Activated T-helper 2 cell treated with anti-CD3 and anti-CD28 coated beads, Interferon-gamma antibody, Interleukin-2, Interleukin-4, amounts not matched to agents 10 μg/mL and 5 μg/mL and 100 μg/mL, durations not matched to agents 14 hours and 24 hours and 36 hours (primary cell): ENCODE data around the gene SUGCT. TPM values are rescaled to one million over a fixed set of nuclear protein-coding genes. Genes with fewer than 3 reads are reported as not detected.

Experiments used
- DNase-seq: peaks from one replicate; pipeline ENCODE4 v3.0.0; 2021; ENCODE audit warnings: low spot score
- H3K27ac Mint-ChIP-seq: one replicate; pipeline ENCODE4 v1.8.0; 2021; ENCODE audit warnings: mixed read lengths
- H3K27me3 Mint-ChIP-seq: one replicate; pipeline ENCODE4 v1.8.0; 2021; ENCODE audit warnings: low read depth, mixed read lengths
- H3K36me3 Mint-ChIP-seq: one replicate; pipeline ENCODE4 v1.8.0; 2021; ENCODE audit warnings: low read depth, mixed read lengths
- H3K4me1 Mint-ChIP-seq: one replicate; pipeline ENCODE4 v1.8.0; 2021; ENCODE audit warnings: low read depth, mixed read lengths
- H3K4me3 Mint-ChIP-seq: one replicate; pipeline ENCODE4 v1.8.0; 2021; ENCODE audit warnings: low read depth, mild to moderate bottlenecking, moderate library complexity, mixed read lengths
- H3K9me3 Mint-ChIP-seq: one replicate; pipeline ENCODE4 v1.8.0; 2021; ENCODE audit warnings: mixed read lengths
- intact Hi-C: fragments of 100-400 bp; cut with micrococcal nuclease; formaldehyde crosslinking; loops from one replicate; pipeline ENCODE4 v1.15.1; 2023
- total RNA-seq: library from RNA; stranded (reverse); gene quantifications from 2 replicates; pipeline ENCODE4 v1.2.3, GENCODE V29; 2022

The SUGCT gene
- total RNA-seq, 1 donor from 2014 or later: 0.43 TPM

DNA sequence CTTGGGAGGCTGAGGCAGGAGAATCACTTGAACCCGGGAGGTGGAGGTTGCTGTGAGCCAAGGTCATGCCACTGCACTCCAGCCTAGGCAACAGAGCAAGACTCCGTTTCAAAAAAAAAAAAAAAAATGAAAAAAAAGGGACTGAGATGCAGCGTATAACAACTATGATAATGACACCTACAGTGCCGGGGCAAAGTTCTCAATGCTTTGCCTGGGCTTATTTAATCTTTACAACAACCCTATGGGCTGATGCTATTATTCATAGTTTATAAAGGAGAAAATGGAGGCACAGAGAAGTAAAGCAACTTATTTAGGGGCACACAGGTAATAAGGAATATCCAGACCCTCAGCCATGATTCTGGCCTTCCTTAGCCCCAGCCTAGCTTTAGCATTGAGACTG lies 47.6 kb downstream of the SUGCT start:
- Mint-ChIP-seq H3K27me3 (no peaks in the 10 kb centered on the region), H3K9me3 (no peaks in the 10 kb centered on the region), H3K4me1 (no peaks in the 10 kb centered on the region), H3K36me3 (no peaks in the 10 kb centered on the region), H3K4me3 (no peak overlapping the region), H3K27ac (no peak overlapping the region)
- intact Hi-C loops: no loop called here
- no peak for DNase-seq

DNA sequence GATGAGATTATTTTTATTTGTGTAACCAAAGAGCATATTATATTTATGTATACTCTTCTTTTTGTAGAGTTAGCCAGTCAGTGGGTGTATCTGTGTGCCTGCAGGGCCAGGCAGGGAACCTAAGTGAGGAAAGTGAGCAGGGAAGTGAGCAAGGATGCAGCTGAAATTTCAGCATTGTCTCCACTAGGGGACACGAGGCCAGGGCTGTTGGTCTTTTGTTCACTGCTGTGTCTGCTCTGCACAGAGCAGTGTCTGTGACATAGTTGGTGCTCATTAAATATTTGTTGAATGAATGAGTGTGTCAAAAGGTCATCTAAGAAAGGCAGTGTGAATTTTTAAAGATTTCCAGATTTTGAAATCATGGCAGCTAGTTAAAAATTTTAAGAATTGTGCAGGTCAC lies 51.8 kb downstream of the SUGCT start:
- no peak for DNase-seq
- H3K9me3 Mint-ChIP-seq: no peaks in the 10 kb centered on the region
- intact Hi-C loops: no loop called here
- H3K27ac Mint-ChIP-seq: no peak overlapping the region
- no peaks in the 10 kb centered on the region for H3K36me3 Mint-ChIP-seq
- H3K4me3 Mint-ChIP-seq: no peak overlapping the region
- no peaks in the 10 kb centered on the region for H3K4me1 Mint-ChIP-seq
- no peaks in the 10 kb centered on the region for H3K27me3 Mint-ChIP-seq

DNA sequence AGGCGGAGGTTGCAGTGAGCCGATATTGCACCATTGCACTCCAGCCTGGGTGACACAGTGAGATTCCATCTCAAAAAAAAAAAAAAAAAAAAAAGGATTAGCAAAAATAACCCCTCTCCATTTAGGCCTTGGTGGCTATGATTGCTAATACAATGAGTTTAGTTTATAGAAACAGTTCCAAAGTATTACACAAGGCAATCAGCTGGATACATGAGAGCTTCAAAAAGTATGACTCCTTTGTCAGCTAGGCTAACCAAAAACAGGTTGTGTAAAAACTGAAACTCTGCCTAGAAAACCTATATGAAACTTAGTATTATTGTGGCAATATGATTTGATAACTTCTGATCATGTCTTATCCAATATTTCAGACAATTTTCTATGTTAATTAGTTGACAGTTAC lies 57.2 kb downstream of the SUGCT start:
- no peaks in the 10 kb centered on the region for H3K4me1 Mint-ChIP-seq
- H3K27ac Mint-ChIP-seq: no peak overlapping the region
- H3K9me3 Mint-ChIP-seq: no peaks in the 10 kb centered on the region
- H3K36me3 Mint-ChIP-seq: no peaks in the 10 kb centered on the region
- DNase-seq: no peak
- intact Hi-C loops: no loop called here
- no peaks in the 10 kb centered on the region for H3K27me3 Mint-ChIP-seq
- no peak overlapping the region for H3K4me3 Mint-ChIP-seq

DNA sequence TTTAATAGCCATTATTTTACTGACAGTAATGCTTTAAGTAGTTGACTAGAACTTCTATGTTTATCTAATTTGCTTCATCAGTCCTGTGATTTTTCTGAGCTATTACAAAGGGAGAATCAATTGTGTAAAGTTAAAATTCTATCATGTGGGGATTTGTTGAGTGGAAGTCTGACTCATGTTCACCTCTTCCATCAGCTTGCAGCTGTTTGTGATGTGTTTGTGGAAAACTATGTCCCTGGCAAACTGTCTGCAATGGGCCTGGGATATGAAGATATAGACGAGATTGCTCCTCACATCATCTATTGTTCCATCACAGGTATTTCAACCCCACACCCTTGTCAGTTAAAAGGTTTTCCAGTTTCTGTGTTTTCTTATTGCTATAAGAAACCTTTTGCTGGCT lies 59.9 kb downstream of the SUGCT start:
- DNase-seq: no peak
- H3K9me3 Mint-ChIP-seq: no peaks in the 10 kb centered on the region
- H3K4me3 Mint-ChIP-seq: no peak overlapping the region
- H3K4me1 Mint-ChIP-seq: no peaks in the 10 kb centered on the region
- intact Hi-C loops: no loop called here
- no peaks in the 10 kb centered on the region for H3K27me3 Mint-ChIP-seq
- H3K36me3 Mint-ChIP-seq: no peaks in the 10 kb centered on the region
- H3K27ac Mint-ChIP-seq: no peak overlapping the region

DNA sequence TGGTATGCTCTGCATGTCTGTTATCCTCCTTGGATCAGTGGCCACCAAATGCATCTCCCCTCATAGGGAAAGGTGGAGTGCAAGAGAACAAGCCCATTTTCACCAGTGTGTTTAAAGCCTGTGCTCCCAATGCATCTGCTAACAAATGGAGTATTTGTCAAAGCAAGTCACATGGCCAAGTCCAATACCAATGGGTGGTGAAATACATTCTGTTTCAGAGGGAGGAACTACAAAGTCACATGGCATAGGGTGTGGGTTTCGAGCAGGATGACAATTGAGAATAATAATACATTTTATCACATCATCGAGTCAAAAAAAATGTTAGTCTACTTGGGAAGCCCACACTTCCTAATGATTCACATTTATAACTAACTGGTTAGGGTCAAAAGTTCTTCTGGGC lies 62.7 kb downstream of the SUGCT start:
- Mint-ChIP-seq H3K27ac (no peak overlapping the region), H3K4me3 (no peak overlapping the region), H3K4me1 (no peaks in the 10 kb centered on the region), H3K9me3 (no peaks in the 10 kb centered on the region), H3K36me3 (no peaks in the 10 kb centered on the region), H3K27me3 (no peaks in the 10 kb centered on the region)
- intact Hi-C loops: no loop called here
- no peak for DNase-seq

DNA sequence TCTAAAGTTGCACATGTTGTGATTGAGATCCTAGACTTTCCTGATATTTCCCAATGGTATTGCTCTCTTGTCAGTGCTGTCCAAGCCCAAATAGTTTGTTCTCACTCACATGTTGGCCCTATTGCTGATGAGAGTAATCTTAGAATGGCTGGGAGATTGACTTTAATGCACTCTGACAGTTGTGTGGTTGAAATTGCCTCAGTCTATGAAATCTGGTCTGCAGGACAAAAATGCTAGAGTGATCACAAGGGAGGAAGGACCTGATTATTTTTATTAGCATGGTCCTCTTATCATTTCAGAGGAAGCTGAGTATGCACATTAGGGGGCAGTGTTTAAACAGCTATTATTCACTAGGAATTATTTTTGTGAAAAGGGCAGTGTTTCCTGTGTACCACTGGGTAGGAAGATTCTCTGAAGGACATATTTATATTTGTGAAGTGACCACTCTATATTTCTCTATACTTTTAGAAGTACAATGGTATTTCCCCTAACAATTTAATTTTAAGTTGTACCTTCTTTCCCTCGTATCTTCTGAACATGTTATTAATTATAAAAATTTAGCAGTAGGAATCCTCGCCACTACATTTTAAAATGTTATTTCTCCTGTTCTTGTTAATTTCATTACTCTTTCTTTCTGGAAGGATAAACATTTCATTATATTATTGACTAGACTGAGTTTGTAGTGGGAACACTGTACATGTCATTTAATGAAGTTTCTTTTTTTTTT lies 64.4 kb downstream of the SUGCT start:
- H3K4me1 Mint-ChIP-seq: no peaks in the 10 kb centered on the region
- H3K9me3 Mint-ChIP-seq: no peaks in the 10 kb centered on the region
- intact Hi-C loops: no loop called here

DNA sequence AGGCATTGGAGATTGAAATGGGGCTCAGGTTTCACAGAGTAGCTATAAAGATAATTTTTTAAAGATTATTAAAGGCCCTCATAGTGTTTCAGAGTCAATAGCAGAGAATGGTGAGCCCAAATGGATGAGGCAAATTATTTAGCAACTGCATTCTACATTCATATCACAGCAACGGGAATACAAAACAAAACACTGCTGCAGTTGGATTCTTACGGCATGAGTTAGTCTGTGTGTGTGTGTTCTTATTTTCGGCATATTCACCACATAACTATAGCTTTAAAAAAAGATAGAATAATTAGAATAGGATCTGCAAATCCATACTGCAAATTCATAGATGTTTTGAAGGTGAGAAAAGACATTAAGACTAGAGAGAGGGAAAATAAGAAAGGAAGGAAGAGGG lies 66.0 kb downstream of the SUGCT start:
- DNase-seq: no peak
- Mint-ChIP-seq H3K4me3 (no peak overlapping the region), H3K27ac (no peak overlapping the region), H3K36me3 (no peaks in the 10 kb centered on the region), H3K27me3 (no peaks in the 10 kb centered on the region), H3K4me1 (peaks cover under 1% of the 10 kb centered on the region), H3K9me3 (no peaks in the 10 kb centered on the region)
- intact Hi-C loops: no loop called here

More for the DNA sequence above, 64.4 kb downstream of the SUGCT start:
- DNase-seq: no peak
- no peak overlapping the region for H3K4me3 Mint-ChIP-seq
- no peak overlapping the region for H3K27ac Mint-ChIP-seq
- H3K27me3 Mint-ChIP-seq: no peaks in the 10 kb centered on the region
- no peaks in the 10 kb centered on the region for H3K36me3 Mint-ChIP-seq

DNA sequence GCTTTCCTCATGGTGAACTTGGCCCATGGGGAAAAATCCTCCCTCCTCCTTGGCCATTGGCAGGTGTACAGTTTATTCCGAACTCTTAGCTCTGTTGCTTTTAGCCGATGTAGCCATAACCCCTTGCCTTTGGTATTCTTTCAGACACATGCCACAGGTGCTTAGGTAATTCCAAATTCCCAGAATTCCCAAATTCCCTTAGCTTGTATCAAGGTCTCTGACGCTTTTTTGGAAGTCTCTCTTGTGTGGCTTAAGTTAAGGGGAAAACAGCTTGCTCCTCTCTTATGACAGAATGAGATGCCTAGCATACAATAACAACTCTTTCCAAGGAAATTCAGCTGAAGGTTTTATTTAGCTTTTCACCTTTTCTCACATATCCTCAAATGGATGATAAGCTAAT lies 68.0 kb downstream of the SUGCT start:
- Mint-ChIP-seq H3K27me3 (no peaks in the 10 kb centered on the region), H3K36me3 (no peaks in the 10 kb centered on the region), H3K4me1 (peaks cover 3% of the 10 kb centered on the region), H3K27ac (no peak overlapping the region), H3K4me3 (no peak overlapping the region), H3K9me3 (no peaks in the 10 kb centered on the region)
- no peak for DNase-seq
- intact Hi-C loops: no loop called here

DNA sequence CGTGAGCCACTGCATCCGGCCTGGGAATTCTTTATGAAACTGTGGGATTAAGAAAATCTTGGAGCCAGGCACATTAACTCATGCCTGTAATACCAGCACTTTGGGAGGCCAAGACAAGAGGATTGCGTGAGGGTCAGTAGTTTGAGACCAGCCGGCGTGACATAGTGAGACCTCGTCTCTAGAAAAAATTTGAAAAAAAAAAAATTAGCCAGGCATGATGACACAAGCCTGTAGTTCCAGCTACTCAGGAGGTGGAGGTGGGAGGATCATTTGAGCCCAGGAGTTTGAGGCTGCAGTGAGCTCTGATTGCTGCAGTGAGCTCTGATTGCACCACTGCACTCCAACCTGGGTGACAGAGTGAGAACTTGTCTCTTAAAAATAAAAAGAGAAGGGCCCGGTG lies 69.8 kb downstream of the SUGCT start:
- Mint-ChIP-seq H3K4me1 (peaks cover 3% of the 10 kb centered on the region), H3K36me3 (no peaks in the 10 kb centered on the region), H3K27me3 (no peaks in the 10 kb centered on the region), H3K27ac (no peak overlapping the region), H3K4me3 (no peak overlapping the region), H3K9me3 (no peaks in the 10 kb centered on the region)
- intact Hi-C loops: no loop called here
- no peak for DNase-seq

DNA sequence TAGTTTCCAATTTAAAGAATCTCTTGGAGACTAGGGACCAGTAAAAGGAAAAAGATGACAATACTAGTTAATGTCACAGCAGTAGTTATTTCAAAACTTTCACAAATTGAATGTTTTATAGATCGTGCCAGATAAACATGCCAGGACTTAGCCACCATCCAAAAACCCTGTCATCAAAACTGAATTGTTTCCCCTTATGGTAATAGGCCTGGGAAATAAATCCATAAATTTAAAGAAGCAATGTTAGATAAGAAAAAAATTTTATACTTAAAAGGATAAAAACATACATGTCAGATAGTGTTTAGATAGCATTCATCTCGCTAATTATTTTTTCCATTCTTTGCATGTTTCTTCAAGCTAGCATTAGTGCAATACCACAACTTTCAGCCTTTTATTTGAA lies 71.2 kb downstream of the SUGCT start:
- no peaks in the 10 kb centered on the region for H3K27me3 Mint-ChIP-seq
- H3K9me3 Mint-ChIP-seq: no peaks in the 10 kb centered on the region
- no peak for DNase-seq
- H3K27ac Mint-ChIP-seq: no peak overlapping the region
- H3K4me1 Mint-ChIP-seq: peaks cover 3% of the 10 kb centered on the region
- intact Hi-C loops: no loop called here
- no peaks in the 10 kb centered on the region for H3K36me3 Mint-ChIP-seq
- H3K4me3 Mint-ChIP-seq: no peak overlapping the region

DNA sequence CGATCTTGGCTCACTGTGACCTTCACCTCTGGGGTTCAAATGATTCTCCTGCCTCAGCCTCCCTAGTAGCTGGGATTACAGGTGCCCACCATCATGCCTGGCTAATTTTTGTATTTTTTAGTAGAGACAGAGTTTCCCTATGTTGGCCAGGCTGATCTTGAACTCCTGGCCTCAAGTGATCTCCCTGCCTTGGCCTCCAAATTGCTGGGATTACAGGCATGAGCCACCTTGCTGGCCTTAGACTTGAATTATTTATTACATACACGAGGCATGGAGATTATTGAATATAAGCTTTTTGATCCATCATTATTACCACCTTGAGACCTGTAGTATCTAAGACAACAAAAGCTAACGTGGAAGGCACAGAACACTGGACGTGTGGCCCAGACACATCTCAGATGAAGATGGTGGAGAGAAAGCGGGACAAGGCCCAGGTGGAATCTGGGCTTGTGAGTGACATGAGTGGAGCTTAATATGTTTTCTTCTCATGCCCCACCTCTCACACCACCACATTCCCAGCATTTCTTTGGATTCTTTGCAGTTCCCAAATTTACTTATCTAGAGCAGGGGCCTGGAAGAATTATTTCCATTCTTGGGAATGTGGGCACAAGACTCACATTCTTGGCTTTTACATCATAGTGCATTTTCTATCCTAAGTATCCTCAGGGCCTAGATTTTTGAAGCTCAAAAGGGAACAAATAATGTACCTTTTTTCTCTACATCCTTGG lies 76.6 kb downstream of the SUGCT start:
- Mint-ChIP-seq H3K9me3 (no peaks in the 10 kb centered on the region), H3K4me1 (no peaks in the 10 kb centered on the region), H3K4me3 (no peak overlapping the region), H3K27ac (no peak overlapping the region), H3K27me3 (no peaks in the 10 kb centered on the region), H3K36me3 (no peaks in the 10 kb centered on the region)
- intact Hi-C loops: no loop called here
- no peak for DNase-seq

DNA sequence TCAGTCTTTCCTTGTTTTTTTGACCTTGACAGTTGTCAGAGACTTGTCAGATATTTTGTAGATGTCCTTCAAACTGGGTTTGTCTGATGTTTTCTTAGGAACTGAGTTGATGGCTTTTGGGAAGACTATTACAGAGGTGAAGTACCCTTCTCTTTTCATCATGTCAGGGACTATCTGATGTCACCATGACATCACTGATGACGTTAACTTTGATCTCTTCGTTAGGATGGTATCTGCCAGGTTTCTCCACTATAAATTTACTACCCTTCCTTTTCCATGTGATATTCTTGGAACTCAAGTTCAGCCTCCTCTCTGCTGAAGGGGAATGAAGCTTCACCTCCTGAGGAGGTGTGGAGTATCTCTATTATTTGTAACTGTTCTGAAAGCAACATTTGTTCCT lies 78.5 kb downstream of the SUGCT start:
- Mint-ChIP-seq H3K27me3 (no peaks in the 10 kb centered on the region), H3K9me3 (no peaks in the 10 kb centered on the region), H3K36me3 (no peaks in the 10 kb centered on the region), H3K27ac (no peak overlapping the region), H3K4me3 (no peak overlapping the region), H3K4me1 (no peaks in the 10 kb centered on the region)
- no peak for DNase-seq
- intact Hi-C loops: no loop called here

DNA sequence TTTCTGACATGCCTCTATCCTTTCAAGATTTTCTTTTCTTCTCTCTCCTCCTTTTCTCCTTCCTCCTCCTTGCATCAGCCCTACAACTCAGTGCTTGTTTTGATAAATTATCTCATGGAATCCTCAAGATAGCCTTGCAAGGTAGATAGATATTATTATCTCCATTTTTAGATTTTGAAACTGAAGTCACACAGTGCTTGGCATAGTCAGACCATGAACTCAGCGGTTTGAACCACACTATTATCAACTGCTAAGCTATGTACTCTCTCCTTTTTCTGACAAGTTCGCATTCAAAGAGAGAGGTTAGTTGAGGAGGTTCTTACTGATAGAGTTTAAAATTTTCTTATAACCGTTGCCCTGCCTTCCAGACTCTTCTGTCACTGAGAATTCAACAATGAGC lies 79.1 kb downstream of the SUGCT start:
- H3K4me3 Mint-ChIP-seq: no peak overlapping the region
- H3K27ac Mint-ChIP-seq: no peak overlapping the region
- no peaks in the 10 kb centered on the region for H3K27me3 Mint-ChIP-seq
- H3K9me3 Mint-ChIP-seq: no peaks in the 10 kb centered on the region
- H3K36me3 Mint-ChIP-seq: no peaks in the 10 kb centered on the region
- DNase-seq: no peak
- intact Hi-C loops: no loop called here
- no peaks in the 10 kb centered on the region for H3K4me1 Mint-ChIP-seq
